Colonic mucosa (tissue), 4 donors: Measurements from ENCODE around the gene COPS9. TPM values are rescaled to one million over a fixed set of nuclear protein-coding genes. Genes with fewer than 3 reads are reported as not detected.

Experiments used
- DNase-seq: peaks from one replicate; pipeline ENCODE4 v3.0.0-alpha.2; 2020
- H3K27ac ChIP-seq: fragments of 200-600 bp; one replicate; pipeline ENCODE4 v1.8.0; 2021
- H3K27me3 ChIP-seq: fragments of 200-600 bp; one replicate; pipeline ENCODE4 v1.8.0; 2021
- H3K36me3 ChIP-seq: fragments of 200-600 bp; one replicate; pipeline ENCODE4 v1.8.0; 2021
- H3K4me1 ChIP-seq: fragments of 200-600 bp; one replicate; pipeline ENCODE4 v1.8.0; 2021; ENCODE audit warnings: mild to moderate bottlenecking
- H3K4me3 ChIP-seq: fragments of 200-600 bp; one replicate; pipeline ENCODE4 v1.8.0; 2021
- H3K9ac ChIP-seq, 2 donors: one replicate each; pipeline ENCODE4 v1.7.0; 2013; ENCODE audit warnings: control low read depth in 2 of 2, low read depth in 2 of 2, low read length in 2 of 2
- H3K9me3 ChIP-seq: fragments of 200-600 bp; one replicate; pipeline ENCODE4 v1.8.0; 2021
- intact Hi-C: fragments of 100-400 bp; cut with DNase I; formaldehyde crosslinking; loops from one replicate; pipeline ENCODE4 v1.14.1; 2022
- total RNA-seq, 2 donors: library from RNA; stranded (reverse); fragmentation: NEBNext Ultra II Directional in 1 of 2; extraction: Animal tissue kit (Norgen Biotek cat#: 25700) in 1 of 2; gene quantifications; one replicate each; pipeline ENCODE4 v1.2.1, GENCODE V29; 2021
- TF ChIP-seq, protein P1 (sequence below): fragments of 200-600 bp; IDR thresholded peaks from one replicate; pipeline ENCODE4 v1.8.0; 2022; ENCODE audit warnings: antibody characterized with exemption, mild to moderate bottlenecking
- donor health status: healthy.
- donor health status: DM: no; HTN: no; CAD: no.
- donor health status: DM: no; HTN: no; CAD: no.

Gene COPS9
- total RNA-seq, 2 donors from 2014 or later = 119 to 169 TPM

DNA sequence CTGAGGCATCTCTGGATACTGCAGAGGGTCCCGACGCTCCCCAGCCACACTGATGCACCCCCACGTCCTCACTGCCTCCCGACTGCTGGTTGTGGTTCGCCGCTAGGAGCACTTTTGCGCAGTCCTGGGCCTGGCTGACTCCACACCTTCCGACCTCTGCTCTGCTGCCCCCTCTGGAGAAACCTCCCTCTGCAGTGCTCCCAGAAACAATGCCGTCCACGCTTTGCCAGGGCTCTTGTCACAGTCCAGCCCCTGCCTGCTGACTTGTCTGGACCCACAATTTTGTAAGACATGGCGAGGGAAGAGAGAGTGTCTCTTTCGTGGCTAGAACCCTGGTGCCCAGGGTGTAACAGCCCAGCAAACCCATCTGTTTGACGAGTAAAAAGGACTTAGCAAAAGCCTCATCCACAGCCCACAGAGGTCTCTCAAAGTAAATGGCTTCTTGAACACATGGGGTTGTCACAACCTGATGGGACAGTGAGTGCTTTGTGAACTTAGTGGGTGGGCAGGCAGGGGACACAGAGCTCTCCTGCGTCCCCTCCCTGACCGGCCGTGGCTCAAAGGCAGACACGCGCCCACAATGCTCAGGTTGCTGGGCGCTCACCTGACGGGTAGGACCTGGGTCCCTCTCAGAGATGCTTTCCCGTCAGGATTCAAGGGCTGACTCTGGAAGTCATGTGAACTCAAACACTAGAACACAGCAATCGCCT, 4.0 kb downstream of the COPS9 start:
- H3K9ac ChIP-seq = no peak overlapping the region
- DNase-seq = no peak
- no peak overlapping the region for H3K27ac ChIP-seq
- peaks cover 6% of the 10 kb centered on the region for H3K4me1 ChIP-seq
- no peaks in the 10 kb centered on the region for H3K9me3 ChIP-seq
- no peaks in the 10 kb centered on the region for H3K27me3 ChIP-seq
- no peak overlapping the region for H3K4me3 ChIP-seq
- TF ChIP-seq, protein P1, sequence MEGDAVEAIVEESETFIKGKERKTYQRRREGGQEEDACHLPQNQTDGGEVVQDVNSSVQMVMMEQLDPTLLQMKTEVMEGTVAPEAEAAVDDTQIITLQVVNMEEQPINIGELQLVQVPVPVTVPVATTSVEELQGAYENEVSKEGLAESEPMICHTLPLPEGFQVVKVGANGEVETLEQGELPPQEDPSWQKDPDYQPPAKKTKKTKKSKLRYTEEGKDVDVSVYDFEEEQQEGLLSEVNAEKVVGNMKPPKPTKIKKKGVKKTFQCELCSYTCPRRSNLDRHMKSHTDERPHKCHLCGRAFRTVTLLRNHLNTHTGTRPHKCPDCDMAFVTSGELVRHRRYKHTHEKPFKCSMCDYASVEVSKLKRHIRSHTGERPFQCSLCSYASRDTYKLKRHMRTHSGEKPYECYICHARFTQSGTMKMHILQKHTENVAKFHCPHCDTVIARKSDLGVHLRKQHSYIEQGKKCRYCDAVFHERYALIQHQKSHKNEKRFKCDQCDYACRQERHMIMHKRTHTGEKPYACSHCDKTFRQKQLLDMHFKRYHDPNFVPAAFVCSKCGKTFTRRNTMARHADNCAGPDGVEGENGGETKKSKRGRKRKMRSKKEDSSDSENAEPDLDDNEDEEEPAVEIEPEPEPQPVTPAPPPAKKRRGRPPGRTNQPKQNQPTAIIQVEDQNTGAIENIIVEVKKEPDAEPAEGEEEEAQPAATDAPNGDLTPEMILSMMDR = no peak
- intact Hi-C loops = no loop called here
- peaks cover 3% of the 10 kb centered on the region for H3K36me3 ChIP-seq

DNA sequence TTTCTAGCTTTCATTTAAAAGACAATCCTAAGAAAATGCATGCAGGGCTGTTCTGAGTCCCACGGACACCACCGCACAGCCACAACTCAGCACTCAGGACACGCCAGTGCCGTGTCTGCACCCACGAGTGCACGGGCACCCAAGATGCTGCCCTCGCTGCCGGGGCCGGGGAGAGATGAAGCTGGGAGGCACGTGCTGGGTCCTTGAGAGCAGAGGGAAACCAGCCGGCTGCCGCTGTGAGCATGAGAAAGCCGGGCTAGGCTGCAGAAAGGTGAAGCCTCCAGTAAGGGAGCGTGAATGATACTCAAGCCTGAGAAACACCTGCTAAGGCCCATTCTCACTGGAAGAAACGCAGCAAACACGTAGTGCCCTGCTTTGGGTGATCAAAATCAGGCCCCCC, 4.8 kb downstream of the COPS9 start:
- Histone ChIP-seq H3K36me3 (peaks cover 3% of the 10 kb centered on the region), H3K27ac (no peak overlapping the region), H3K27me3 (no peaks in the 10 kb centered on the region), H3K4me1 (peaks cover 6% of the 10 kb centered on the region), H3K9me3 (no peaks in the 10 kb centered on the region), H3K4me3 (no peak overlapping the region), H3K9ac (no peak overlapping the region)
- TF ChIP-seq, protein P1 = no peak
- no peak for DNase-seq
- intact Hi-C loops = no loop called here

- no peak overlapping the region for H3K27ac ChIP-seq
- H3K36me3 ChIP-seq = peaks cover 3% of the 10 kb centered on the region
- H3K9ac ChIP-seq = no peak overlapping the region
- no peak for DNase-seq
- H3K9me3 ChIP-seq = no peaks in the 10 kb centered on the region
- intact Hi-C loops = no loop called here
- H3K4me3 ChIP-seq = no peak overlapping the region
- TF ChIP-seq, protein P1 = no peak
- no peaks in the 10 kb centered on the region for H3K27me3 ChIP-seq
- peaks cover 6% of the 10 kb centered on the region for H3K4me1 ChIP-seq
Observed at GRCh38 chr2:240130393-240131195, 5.5 kb downstream of the COPS9 start.

DNA sequence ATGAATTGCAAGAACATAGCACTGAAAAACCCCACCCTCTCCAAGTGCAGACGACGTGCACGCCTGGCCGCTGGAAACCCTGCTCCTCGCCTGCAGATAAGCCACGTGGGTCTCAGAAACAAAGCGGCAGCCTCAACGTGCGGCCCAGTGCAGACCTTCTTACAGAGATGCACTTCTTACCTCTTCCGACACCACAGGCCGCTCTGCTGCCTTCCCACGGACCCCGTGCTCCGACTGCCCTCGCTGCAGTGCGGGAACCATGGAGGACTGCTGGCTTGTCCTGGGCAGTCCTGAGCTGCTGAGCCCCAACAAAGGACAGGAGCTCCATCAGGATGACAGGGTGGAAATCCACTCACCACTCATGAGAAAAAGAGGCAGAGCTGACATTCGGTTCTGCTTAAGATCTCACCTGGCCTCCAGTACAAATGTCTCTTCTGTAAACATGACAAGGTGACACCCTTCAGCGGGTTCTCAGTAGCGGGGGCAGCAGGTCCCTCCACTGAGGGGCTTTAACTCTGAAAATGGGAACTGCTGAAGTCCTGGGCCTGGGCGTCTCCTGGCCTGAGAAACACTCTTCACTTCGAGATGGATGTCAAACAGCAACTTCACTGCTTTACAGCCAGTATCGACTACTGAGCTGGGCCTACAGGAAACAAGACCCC, 6.2 kb downstream of the COPS9 start:
- TF ChIP-seq, protein P1 = no peak
- no peak for DNase-seq
- intact Hi-C loops = no loop called here
- Histone ChIP-seq H3K27me3 (no peaks in the 10 kb centered on the region), H3K4me1 (peaks cover under 1% of the 10 kb centered on the region), H3K4me3 (no peak overlapping the region), H3K9me3 (no peaks in the 10 kb centered on the region), H3K9ac (no peak overlapping the region), H3K36me3 (peaks cover 3% of the 10 kb centered on the region), H3K27ac (no peak overlapping the region)

- H3K36me3 ChIP-seq = peaks cover 3% of the 10 kb centered on the region
- no peaks in the 10 kb centered on the region for H3K4me1 ChIP-seq
- no peak overlapping the region for H3K4me3 ChIP-seq
- no peak overlapping the region for H3K27ac ChIP-seq
- TF ChIP-seq, protein P1 = no peak
- intact Hi-C loops = no loop called here
- no peaks in the 10 kb centered on the region for H3K27me3 ChIP-seq
- H3K9me3 ChIP-seq = no peaks in the 10 kb centered on the region
- H3K9ac ChIP-seq = no peak overlapping the region
- DNase-seq = no peak
Observed at GRCh38 chr2:240129311-240129710, 6.8 kb downstream of the COPS9 start.
